ENCODE data around the gene ADARB2.
"Not testable (repeated sequence)": the region's sequence is repeated elsewhere in the genome, so short reads cannot be mapped to it uniquely, and the experiment has no call there.

Gene ADARB2

GRCh38 chr10:1737222-1738061, at the start of gene ADARB2:
ADARB2 (minus strand) TSS chr10:1737525.
- peak; percentile 34 for DNase-seq

- DNase-seq, result no peak
Measured at GRCh38 chr10:1785835-1786234, 48.5 kb upstream of the ADARB2 start.

- DNase-seq, result no peak
Measured at GRCh38 chr10:1782841-1783240, 45.5 kb upstream of the ADARB2 start.

- no peak for DNase-seq
Measured at GRCh38 chr10:1779796-1780195, 42.5 kb upstream of the ADARB2 start.

- DNase-seq, result no peak
Measured at GRCh38 chr10:1778375-1778969, 41.1 kb upstream of the ADARB2 start.

- DNase-seq, result no peak
Measured at GRCh38 chr10:1776127-1776662, 38.9 kb upstream of the ADARB2 start.

GRCh38 chr10:1774796-1775195, 37.5 kb upstream of the ADARB2 start:
- no peak for DNase-seq

GRCh38 chr10:1773204-1773603, 35.9 kb upstream of the ADARB2 start:
- not testable (repeated sequence) for DNase-seq

GRCh38 chr10:1766049-1766448, 28.7 kb upstream of the ADARB2 start:
- DNase-seq, result no peak

- DNase-seq, result no peak
Measured at GRCh38 chr10:1762076-1762475, 24.8 kb upstream of the ADARB2 start.

GRCh38 chr10:1754506-1755153, 17.3 kb upstream of the ADARB2 start:
- no peak for DNase-seq

GRCh38 chr10:1752153-1752552, 14.8 kb upstream of the ADARB2 start:
- no peak for DNase-seq

- DNase-seq, result no peak
Measured at GRCh38 chr10:1747590-1748157, 10.3 kb upstream of the ADARB2 start.

GRCh38 chr10:1746796-1747195, 9.5 kb upstream of the ADARB2 start:
- no peak for DNase-seq

GRCh38 chr10:1745780-1746456, 8.6 kb upstream of the ADARB2 start:
- DNase-seq, result no peak

- DNase-seq, result no peak
Measured at GRCh38 chr10:1744524-1744923, 7.2 kb upstream of the ADARB2 start.

GRCh38 chr10:1743141-1743540, 5.8 kb upstream of the ADARB2 start:
- no peak for DNase-seq

- no peak for DNase-seq
Measured at GRCh38 chr10:1741450-1741849, 4.1 kb upstream of the ADARB2 start.

GRCh38 chr10:1739751-1740150, 2.4 kb upstream of the ADARB2 start:
- DNase-seq, result no peak

GRCh38 chr10:1738950-1739349, 1.6 kb upstream of the ADARB2 start:
- no peak for DNase-seq

GRCh38 chr10:1736972-1737221, 428 bp downstream of the ADARB2 start:
- DNase-seq, result no peak

GRCh38 chr10:1736144-1736971, 967 bp downstream of the ADARB2 start:
- no peak for DNase-seq
